ENCODE measurements around the gene FNDC4. TPM values are rescaled to one million over a fixed set of nuclear protein-coding genes. Genes with fewer than 3 reads are reported as not detected.

FNDC4 gene
- total and polyA plus RNA-seq, 2 of the 8 experiments (the other 6 are each of a cell fraction or from before 2014, with no cell fraction given), result 14.1 to 14.7 TPM

DNA sequence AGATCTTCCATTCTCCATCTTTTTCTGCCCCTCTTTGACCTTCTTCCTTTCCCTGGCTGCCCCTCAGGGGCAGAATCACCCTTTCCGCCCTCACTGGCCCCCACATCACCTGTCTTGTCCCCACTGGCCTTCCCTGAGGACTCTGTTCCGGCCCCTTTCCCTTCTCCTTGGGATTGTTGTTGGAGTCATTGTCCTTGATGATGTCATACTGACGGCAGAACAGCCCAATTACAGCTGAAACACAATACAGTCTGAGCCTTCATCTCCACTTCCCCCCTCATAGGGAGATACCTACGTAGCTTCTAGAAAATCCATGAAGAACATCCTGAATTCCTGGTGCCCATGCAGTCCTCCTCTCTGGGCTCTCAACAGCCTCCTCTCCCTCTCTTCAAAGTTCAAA lies 2.4 kb downstream of the FNDC4 start:
- no peak overlapping the region for H2BK12ac ChIP-seq (ENCODE audit: low read depth, low read length)
- no peaks in the 10 kb centered on the region; the same call in 1 of the 2 replicates for H3K79me1 ChIP-seq (ENCODE audit: low read depth, low read length)
- CTCF ChIA-PET (ENCODE audit: partially characterized antibody), result no interaction called here
- no peak overlapping the region for H4K8ac ChIP-seq (ENCODE audit: extremely low read depth, insufficient read depth, low read length)
- H3K79me2 ChIP-seq (ENCODE audit: control insufficient read depth in 1 of 2, insufficient read depth in 2 of 2, low read length in 2 of 2), result no peaks in the 10 kb centered on the region
- no peak overlapping the region for H4K91ac ChIP-seq (replicated peaks; ENCODE audit: insufficient read length, low read length)
- H2BK5ac ChIP-seq (ENCODE audit: low read depth, low read length), result no peak overlapping the region
- H4K5ac ChIP-seq (ENCODE audit: insufficient read length, low read depth, low read length), result no peak overlapping the region
- H3K9me3 ChIP-seq (ENCODE audit: insufficient read depth in 2 of 2, low read depth in 1 of 2, low read length in 1 of 2), result no peaks in the 10 kb centered on the region; a peak in 1 of 4 replicates
- no peak overlapping the region for H3K27ac ChIP-seq (ENCODE audit: low read depth, low read length)
- H3K4me2 ChIP-seq (ENCODE audit: insufficient read depth in 1 of 2, low read depth in 2 of 2, low read length in 2 of 2), result no peak overlapping the region
- H3K4ac ChIP-seq (replicated peaks; ENCODE audit: insufficient read length, low read depth, low read length), result no peak overlapping the region
- no peak overlapping the region for H3K18ac ChIP-seq (ENCODE audit: extremely low read depth, low read length)
- H3K27me3 ChIP-seq (replicated peaks in 1 of 4; ENCODE audit: control insufficient read depth in 3 of 4, extremely low read depth in 1 of 4, insufficient read depth in 3 of 4, low read length in 3 of 4), result peaks cover 0 to 9% (median 7%) of the 10 kb centered on the region in 4 experiments; a peak in 5 of 7 replicates
- 94% methylated on average over 4 of the region's 4 CpGs; no CpG with 5 or more reads in 1 of the 2 experiments for WGBS, 2 experiments (ENCODE audit: extremely low coverage in 1 of 2, insufficient coverage in 1 of 2, insufficient read length in 1 of 2, insufficient replicate concordance in 2 of 2, low coverage in 1 of 2, low lambda C conversion rate in 2 of 2, missing lambda C conversion rate in 1 of 2)
- no peak overlapping the region for H2BK15ac ChIP-seq (ENCODE audit: low read length)
- no peaks in the 10 kb centered on the region for H3K36me3 ChIP-seq (ENCODE audit: control insufficient read depth in 2 of 4, insufficient read depth in 4 of 4, low read length in 3 of 4)
- H2BK120ac ChIP-seq (replicated peaks; ENCODE audit: low read depth, low read length), result no peak overlapping the region
- no peak overlapping the region for H3K14ac ChIP-seq (ENCODE audit: insufficient read length)
- H4K20me1 ChIP-seq (replicated peaks in 1 of 2; ENCODE audit: control insufficient read depth in 1 of 2, insufficient read depth in 2 of 2, low read length in 2 of 2), result no peaks in the 10 kb centered on the region
- FAIRE-seq, result no peak
- peaks cover 3 to 17% (median 4%) of the 10 kb centered on the region in 4 experiments for H3K4me1 ChIP-seq (replicated peaks in 1 of 4; ENCODE audit: control insufficient read depth in 3 of 4, insufficient read depth in 4 of 4, low read length in 3 of 4)
- no peak overlapping the region for H3K9ac ChIP-seq (replicated peaks in 1 of 4; ENCODE audit: extremely low read depth in 1 of 4, low read depth in 3 of 4, low read length in 3 of 4)
- H3K4me3 ChIP-seq (ENCODE audit: extremely low read depth in 1 of 4, insufficient read depth in 2 of 4, low read depth in 3 of 4, low read length in 4 of 4), result no peak overlapping the region
- no peak overlapping the region for H2BK20ac ChIP-seq (ENCODE audit: low read length)
- DNase-seq (ENCODE audit: low read depth in 1 of 2, low spot score in 2 of 2), result no peak
- POLR2A ChIA-PET (ENCODE audit: partially characterized antibody), result interaction anchor here (1.6 kb wide), 1 partner anchor 93 kb away, joined by 4 read pairs; no protein-coding TSS in a partner anchor
- H3K23me2 ChIP-seq (ENCODE audit: low read depth, low read length), result peaks cover 16% of the 10 kb centered on the region
- H2AFZ ChIP-seq (ENCODE audit: low read length), result no peak overlapping the region
- H2AK5ac ChIP-seq (ENCODE audit: low read depth, low read length), result no peak overlapping the region
- no peak overlapping the region for H3K56ac ChIP-seq (replicated peaks; ENCODE audit: insufficient read length, low read depth, low read length)
- H3K23ac ChIP-seq (ENCODE audit: insufficient read length), result no peak overlapping the region
- TF ChIP-seq CHD2 (IDR thresholded peaks at IDR 0.05; ENCODE audit: low read length) (no peak), GTF2F1 (IDR thresholded peaks at IDR 0.05; ENCODE audit: borderline replicate concordance, low read depth, low read length) (no peak), CHD1 (IDR thresholded peaks at IDR 0.05; ENCODE audit: low read depth, low read length) (no peak), ASH2L (IDR thresholded peaks at IDR 0.05; ENCODE audit: low read length) (no peak), FOSL1 (IDR thresholded peaks at IDR 0.05; ENCODE audit: insufficient read depth, low read depth, low read length) (no peak), PHF8 (conservative IDR thresholded peaks at IDR 0.05; ENCODE audit: low read depth, low read length) (no peak), RFX5 (IDR thresholded peaks at IDR 0.05; ENCODE audit: borderline replicate concordance, low read depth, low read length) (no peak), HDAC6 (IDR thresholded peaks at IDR 0.05; ENCODE audit: low read depth, low read length) (no peak), SP1 (IDR thresholded peaks at IDR 0.05; ENCODE audit: low read depth, low read length) (no peak), KDM1A (IDR thresholded peaks at IDR 0.05; ENCODE audit: borderline replicate concordance, low read length) (no peak), RNF2 (IDR thresholded peaks at IDR 0.05; ENCODE audit: borderline replicate concordance, low read depth, low read length, missing control alignments, poor library complexity, severe bottlenecking) (no peak), KDM4A (IDR thresholded peaks at IDR 0.05; ENCODE audit: low read depth, low read length, severe bottlenecking) (no peak), POU5F1 (IDR thresholded peaks at IDR 0.05; ENCODE audit: low read depth, low read length) (no peak), EGR1 (IDR thresholded peaks at IDR 0.05; ENCODE audit: borderline replicate concordance, low read depth, low read length) (no peak)
